K562 (cell line): ENCODE results near the gene KLK1.

Experiments used
- EGR1 ChIP-seq: fragments of 450-650 bp; conservative IDR thresholded peaks from 2 replicates; pipeline ENCODE4 v1.6.1; 2017; ENCODE audit warnings: mild to moderate bottlenecking
- GTF2B ChIP-seq: IDR thresholded peaks from 2 replicates; pipeline ENCODE4 v1.6.1; 2011; ENCODE audit not compliant: insufficient read length; ENCODE audit errors: extremely low read depth
- GTF2F1 ChIP-seq: IDR thresholded peaks from 2 replicates; pipeline ENCODE4 v1.6.1; 2011; ENCODE audit warnings: low read depth, low read length, improper control_type of control experiment
- MAZ ChIP-seq, 2 experiments: fragments of 450-650 bp in 1 of 2; sonication (generic) in 1 of 2; formaldehyde crosslinking; IDR thresholded peaks in 1 of 2; conservative IDR thresholded peaks in 1 of 2; 2 replicates each; pipeline versions ENCODE4 v1.4.0 to v1.5.0; 2020; ENCODE audit warnings: mild to moderate bottlenecking in 1 of 2, missing genetic modification reagents in 1 of 2
- SMARCA4 ChIP-seq: fragments of 450-650 bp; IDR thresholded peaks from 2 replicates; pipeline ENCODE4 v1.6.1; 2016
- SREBF2 ChIP-seq: sonication (generic); formaldehyde crosslinking; IDR thresholded peaks from 2 replicates; pipeline ENCODE4 v1.4.0; 2020; ENCODE audit warnings: mild to moderate bottlenecking, missing genetic modification reagents
- TAF1 ChIP-seq: IDR thresholded peaks from 2 replicates; pipeline ENCODE4 v1.6.1; 2011; ENCODE audit warnings: mild to moderate bottlenecking, low read length, moderate library complexity; ENCODE audit not compliant: insufficient read depth, control insufficient read depth, severe bottlenecking; ENCODE audit errors: extremely low read depth
- ZBTB26 ChIP-seq: fragments of 450-650 bp; formaldehyde crosslinking; IDR thresholded peaks from 2 replicates; pipeline ENCODE4 v1.4.0; 2022; ENCODE audit warnings: missing genetic modification characterization

DNA sequence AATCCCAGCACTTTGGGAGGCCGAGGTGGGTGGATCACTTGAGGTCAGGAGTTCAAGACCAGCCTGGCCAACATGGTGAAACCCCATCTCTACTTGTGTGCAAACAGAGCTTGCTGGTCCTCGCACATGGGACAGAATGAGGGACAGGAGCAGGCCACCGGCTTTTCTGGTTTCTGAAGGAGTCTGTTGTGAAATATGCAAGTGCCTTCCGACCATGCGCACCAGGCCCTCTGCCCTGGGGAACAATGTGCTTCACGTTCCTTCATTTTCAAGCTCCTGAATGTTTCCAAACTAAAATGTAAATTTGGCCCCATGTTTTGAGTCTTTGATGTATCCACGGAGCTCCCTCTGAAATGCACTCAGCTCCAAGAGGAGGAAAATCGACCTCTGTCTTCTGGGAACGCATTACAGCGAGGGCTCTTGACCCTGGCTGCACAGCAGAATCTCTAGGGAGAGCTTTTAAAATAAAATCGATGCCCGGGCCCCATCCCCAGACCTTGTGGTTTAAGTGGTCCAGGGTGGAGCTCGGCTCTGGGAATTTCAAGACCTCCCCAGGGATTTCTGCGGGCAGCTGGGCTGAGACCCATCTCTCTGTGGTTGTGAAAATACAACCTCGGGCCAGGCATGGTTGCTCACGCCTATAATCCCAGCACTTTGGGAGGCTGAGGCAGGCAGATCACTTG lies 42.7 kb downstream of the KLK1 start:
- no peak for TF ChIP-seq GTF2B
- TF ChIP-seq SREBF2 (CRISPR knock-in tag): no peak
- no peak for TF ChIP-seq GTF2F1
- TF ChIP-seq SMARCA4: no peak
- TF ChIP-seq EGR1: no peak
- no peak for TF ChIP-seq TAF1
- TF ChIP-seq ZBTB26: no peak
- TF ChIP-seq MAZ (CRISPR knock-in tag; conservative IDR thresholded peaks at IDR 0.05 in 1 of 2, IDR thresholded peaks at IDR 0.05 in 1 of 2): no peak
